ENCODE results near the gene CEACAM20. TPM values are rescaled to one million over a fixed set of nuclear protein-coding genes. Genes with fewer than 3 reads are reported as not detected.

The CEACAM20 gene
- total RNA-seq, 1 donor from 2014 or later: not detected

DNA sequence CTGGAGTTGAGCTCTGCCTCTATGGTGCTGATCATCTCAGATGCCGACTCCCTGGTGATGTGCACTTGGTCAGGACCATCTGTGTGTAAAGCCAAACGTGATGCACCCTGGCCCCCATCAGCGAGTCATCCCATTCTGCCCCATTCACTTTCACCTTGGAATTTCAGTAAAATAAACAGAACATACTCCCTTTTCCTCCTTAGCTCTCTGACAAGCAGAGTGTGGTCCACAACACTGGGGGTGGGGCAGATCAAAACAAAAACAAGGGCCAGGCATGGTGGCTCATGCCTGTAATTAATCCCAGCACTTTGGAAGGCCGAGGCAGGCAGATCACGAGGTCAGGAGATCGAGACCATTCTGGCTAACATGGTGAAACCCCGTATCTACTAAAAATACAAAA, 12.3 kb downstream of the CEACAM20 start:
- DNase-seq (ENCODE audit: low spot score): no peak
- TF ChIP-seq, protein P1, sequence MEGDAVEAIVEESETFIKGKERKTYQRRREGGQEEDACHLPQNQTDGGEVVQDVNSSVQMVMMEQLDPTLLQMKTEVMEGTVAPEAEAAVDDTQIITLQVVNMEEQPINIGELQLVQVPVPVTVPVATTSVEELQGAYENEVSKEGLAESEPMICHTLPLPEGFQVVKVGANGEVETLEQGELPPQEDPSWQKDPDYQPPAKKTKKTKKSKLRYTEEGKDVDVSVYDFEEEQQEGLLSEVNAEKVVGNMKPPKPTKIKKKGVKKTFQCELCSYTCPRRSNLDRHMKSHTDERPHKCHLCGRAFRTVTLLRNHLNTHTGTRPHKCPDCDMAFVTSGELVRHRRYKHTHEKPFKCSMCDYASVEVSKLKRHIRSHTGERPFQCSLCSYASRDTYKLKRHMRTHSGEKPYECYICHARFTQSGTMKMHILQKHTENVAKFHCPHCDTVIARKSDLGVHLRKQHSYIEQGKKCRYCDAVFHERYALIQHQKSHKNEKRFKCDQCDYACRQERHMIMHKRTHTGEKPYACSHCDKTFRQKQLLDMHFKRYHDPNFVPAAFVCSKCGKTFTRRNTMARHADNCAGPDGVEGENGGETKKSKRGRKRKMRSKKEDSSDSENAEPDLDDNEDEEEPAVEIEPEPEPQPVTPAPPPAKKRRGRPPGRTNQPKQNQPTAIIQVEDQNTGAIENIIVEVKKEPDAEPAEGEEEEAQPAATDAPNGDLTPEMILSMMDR (IDR thresholded peaks at IDR 0.05; ENCODE audit: unreplicated experiment): no peak
- Mint-ChIP-seq H3K9me3 (ENCODE audit: unreplicated experiment) (peaks cover 6% of the 10 kb centered on the region), H3K4me1 (ENCODE audit: unreplicated experiment) (no peaks in the 10 kb centered on the region), H3K36me3 (ENCODE audit: low read depth, unreplicated experiment) (peaks cover 10% of the 10 kb centered on the region), H3K27ac (ENCODE audit: unreplicated experiment) (no peak overlapping the region), H3K27me3 (ENCODE audit: unreplicated experiment) (peaks cover 4% of the 10 kb centered on the region), H3K4me3 (ENCODE audit: unreplicated experiment) (no peak overlapping the region)

DNA sequence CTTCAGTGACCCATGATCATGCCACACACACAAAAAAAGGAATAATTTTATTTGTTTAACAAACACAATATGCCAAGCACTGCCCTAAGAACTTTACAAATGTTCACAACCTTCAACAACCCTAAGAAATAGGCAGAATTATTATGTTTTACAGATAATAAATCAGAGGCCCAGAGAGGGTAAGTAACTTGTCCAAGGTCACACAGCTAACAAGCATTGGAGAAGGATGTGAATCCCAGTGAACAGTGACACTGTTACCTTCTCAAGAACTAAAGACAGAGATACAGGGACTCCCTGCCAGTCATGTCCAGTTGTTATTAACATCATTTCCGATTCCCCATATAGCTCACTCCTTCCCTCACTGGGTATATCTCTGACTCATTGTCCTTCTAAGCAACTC, 13.6 kb downstream of the CEACAM20 start:
- H3K36me3 Mint-ChIP-seq (ENCODE audit: low read depth, unreplicated experiment): peaks cover 10% of the 10 kb centered on the region
- peaks cover 6% of the 10 kb centered on the region for H3K9me3 Mint-ChIP-seq (ENCODE audit: unreplicated experiment)
- H3K27me3 Mint-ChIP-seq (ENCODE audit: unreplicated experiment): peaks cover 4% of the 10 kb centered on the region
- no peak overlapping the region for H3K4me3 Mint-ChIP-seq (ENCODE audit: unreplicated experiment)
- TF ChIP-seq, protein P1 (IDR thresholded peaks at IDR 0.05; ENCODE audit: unreplicated experiment): no peak
- no peaks in the 10 kb centered on the region for H3K4me1 Mint-ChIP-seq (ENCODE audit: unreplicated experiment)
- DNase-seq (ENCODE audit: low spot score): no peak
- H3K27ac Mint-ChIP-seq (ENCODE audit: unreplicated experiment): no peak overlapping the region

GRCh38 chr19:44515031-44515430, 14.4 kb downstream of the CEACAM20 start:
- no peaks in the 10 kb centered on the region for H3K4me1 Mint-ChIP-seq (ENCODE audit: unreplicated experiment)
- peaks cover 6% of the 10 kb centered on the region for H3K27me3 Mint-ChIP-seq (ENCODE audit: unreplicated experiment)
- H3K36me3 Mint-ChIP-seq (ENCODE audit: low read depth, unreplicated experiment): peaks cover 10% of the 10 kb centered on the region
- peaks cover 6% of the 10 kb centered on the region for H3K9me3 Mint-ChIP-seq (ENCODE audit: unreplicated experiment)
- DNase-seq (ENCODE audit: low spot score): no peak
- no peak overlapping the region for H3K27ac Mint-ChIP-seq (ENCODE audit: unreplicated experiment)
- TF ChIP-seq, protein P1 (IDR thresholded peaks at IDR 0.05; ENCODE audit: unreplicated experiment): no peak
- H3K4me3 Mint-ChIP-seq (ENCODE audit: unreplicated experiment): no peak overlapping the region

DNA sequence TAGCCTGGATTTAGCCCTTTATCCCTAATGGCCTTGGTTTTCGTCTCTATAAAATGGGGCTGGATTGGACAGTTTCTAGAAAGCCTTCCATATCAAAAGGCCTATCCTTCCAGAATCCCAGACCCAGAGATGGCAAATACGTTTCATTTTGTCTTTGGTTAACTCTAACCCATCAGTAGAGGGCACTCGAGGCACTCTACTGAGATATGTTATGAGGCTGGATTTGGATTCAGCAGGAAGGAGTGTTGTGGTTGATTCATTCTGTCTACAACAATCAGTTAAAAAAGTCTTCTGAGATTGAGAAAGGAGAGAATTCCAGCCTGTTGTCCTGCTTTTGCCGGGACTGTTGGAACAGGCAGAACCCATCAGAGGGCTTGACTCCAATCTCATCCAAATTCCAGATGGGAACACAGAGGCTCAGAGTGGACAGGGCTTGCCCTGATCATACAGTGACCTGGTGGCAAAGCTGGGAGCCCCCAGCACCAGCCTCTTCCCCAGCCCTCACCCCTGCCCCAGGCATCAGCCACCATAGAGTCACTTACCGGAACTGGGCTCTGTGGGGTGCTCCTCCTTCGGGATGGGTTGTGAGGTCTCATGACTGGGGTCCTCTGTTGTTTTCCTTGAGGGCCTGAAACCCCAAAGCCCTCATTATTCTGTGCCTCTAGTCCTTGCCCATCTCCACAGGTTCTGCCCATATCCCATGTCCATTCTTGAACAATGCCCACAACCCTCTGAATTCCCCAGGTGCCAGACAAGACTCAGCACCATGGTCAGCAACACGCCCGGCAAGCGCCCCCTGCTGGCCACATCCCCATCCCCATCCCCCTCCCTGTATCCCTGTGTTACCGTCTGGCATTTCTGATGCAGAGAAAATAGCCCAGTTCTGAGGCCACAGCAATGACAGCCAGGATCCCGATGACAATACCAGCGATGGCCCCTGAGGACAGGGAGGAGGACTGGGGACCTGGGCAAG, 16.9 kb downstream of the CEACAM20 start:
- Mint-ChIP-seq H3K4me1 (ENCODE audit: unreplicated experiment) (no peaks in the 10 kb centered on the region), H3K27me3 (ENCODE audit: unreplicated experiment) (peaks cover 7% of the 10 kb centered on the region)
- peak; percentile 26 for DNase-seq (ENCODE audit: low spot score)

More for the DNA sequence above, 16.9 kb downstream of the CEACAM20 start:
- H3K9me3 Mint-ChIP-seq (ENCODE audit: unreplicated experiment): peaks cover 10% of the 10 kb centered on the region
- peaks cover 10% of the 10 kb centered on the region for H3K36me3 Mint-ChIP-seq (ENCODE audit: low read depth, unreplicated experiment)
- no peak overlapping the region for H3K27ac Mint-ChIP-seq (ENCODE audit: unreplicated experiment)
- TF ChIP-seq, protein P1 (IDR thresholded peaks at IDR 0.05; ENCODE audit: unreplicated experiment): peak; percentile 28
- H3K4me3 Mint-ChIP-seq (ENCODE audit: unreplicated experiment): no peak overlapping the region
